Stimulated activated CD4-positive, alpha-beta T cell treated with anti-CD3 and anti-CD28 coated beads, TNF-alpha, amount 100 ng/mL, for 1 hour (primary cell): ENCODE results near the gene LRPPRC.
A peak's percentile ranks its signal among the peaks of the same experiment; 100 is the strongest.
"Not testable (repeated sequence)": the region's sequence is repeated elsewhere in the genome, so short reads cannot be mapped to it uniquely, and the experiment has no call there.

Experiments used
- DNase-seq, 3 donors: peaks; one replicate each; pipeline ENCODE4 v3.0.0-alpha.2; 2020; ENCODE audit warnings: low read depth in 3 of 3, low spot score in 1 of 3

LRPPRC gene

DNA sequence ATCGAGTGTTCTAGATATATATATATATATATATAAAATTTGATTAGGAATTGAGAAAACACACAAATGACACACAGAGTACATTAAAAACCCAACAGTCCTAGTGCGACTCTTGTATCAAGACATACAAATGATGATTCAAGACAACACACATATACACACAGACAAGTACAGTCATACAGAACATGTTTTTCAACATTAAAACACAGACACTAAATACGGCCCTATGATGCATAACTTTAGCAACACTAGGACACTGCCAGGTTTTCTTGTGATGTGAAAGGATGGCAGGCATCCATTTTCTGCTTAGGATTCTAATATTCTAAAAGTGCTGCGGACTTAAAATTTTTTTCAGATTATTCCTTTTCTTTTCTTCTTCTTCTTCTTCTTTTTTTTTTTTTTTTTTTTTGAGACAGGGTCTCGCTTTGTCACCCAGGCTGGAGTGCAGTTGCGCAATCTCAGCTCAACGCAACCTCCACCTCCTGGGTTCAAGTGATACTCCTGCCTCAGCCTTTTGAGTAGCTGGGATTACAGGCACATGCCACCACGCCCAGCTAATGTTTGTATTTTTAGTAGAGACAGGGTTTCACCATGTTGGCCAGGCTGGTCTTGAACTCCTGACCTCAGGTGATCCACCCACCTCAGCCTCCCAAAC lies 84.5 kb downstream of the LRPPRC start:
- DNase-seq, result not testable (repeated sequence)

DNA sequence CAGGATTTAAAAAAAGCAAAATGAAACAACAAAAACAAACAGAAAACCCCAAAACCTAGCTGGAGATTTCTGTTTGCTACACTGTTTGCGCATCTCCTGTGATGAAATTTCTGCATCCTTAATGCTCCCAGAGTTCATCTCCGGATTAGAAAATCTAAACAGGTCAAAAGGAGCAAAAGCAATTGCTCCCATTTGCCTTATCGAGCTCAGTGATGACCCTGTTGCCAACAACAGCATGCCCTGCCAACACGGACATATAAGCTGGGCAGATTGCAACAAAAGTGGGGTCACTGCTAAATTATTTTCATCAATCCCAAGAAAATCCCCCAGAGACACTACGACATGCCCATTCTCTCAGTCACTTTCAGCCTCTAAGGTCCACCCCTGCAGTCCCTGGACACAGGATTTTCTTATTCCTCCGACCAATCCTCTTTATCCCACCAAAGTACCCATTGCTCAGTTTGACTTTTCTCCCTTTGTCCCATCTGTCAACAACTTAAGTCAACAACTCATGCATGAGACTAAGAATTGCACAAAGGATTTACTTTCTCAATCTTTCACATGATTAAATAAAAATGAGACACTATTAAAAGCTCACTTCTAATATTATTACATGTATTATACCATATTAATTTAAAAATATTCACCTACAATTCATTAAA lies 89.2 kb downstream of the LRPPRC start:
- DNase-seq, result no peak

DNA sequence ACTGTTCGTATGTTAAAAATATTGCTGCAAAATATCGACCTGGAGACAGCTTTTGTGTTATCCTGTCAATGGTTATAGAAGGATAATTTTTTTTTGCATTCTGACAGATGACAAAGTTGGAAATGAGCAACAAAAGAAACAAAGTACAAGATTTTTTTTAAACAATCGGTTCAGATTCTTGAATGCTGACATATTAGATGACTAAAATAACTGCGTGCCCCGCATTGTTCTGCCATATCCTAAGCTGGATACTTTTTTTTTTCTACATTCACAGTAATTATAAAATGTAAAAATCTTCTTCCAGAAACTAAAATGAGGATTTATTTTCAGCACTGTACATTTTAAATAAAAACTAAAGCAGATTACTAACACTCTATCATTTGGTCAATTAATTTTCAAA lies 89.9 kb downstream of the LRPPRC start:
- no peak for DNase-seq

DNA sequence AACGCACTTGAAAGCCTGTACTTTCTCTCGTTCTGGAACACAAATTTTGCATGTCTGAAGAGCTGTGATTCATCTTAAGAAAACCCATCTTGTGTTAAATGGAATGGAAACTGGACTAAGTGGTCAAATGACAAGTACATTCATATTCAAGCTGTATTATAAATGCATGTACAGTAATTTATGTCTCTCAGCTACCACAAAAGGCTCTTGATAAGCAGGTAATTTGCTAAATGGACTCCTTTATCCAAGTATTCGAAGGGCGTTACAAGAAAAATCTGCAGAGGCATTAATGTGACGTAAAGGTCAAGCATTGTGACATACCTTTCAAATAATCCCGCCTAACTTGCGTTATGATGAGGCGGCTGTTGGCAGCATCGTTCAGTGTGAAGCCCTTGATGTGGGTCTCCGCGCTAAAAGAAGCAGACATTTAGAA lies 90.4 kb downstream of the LRPPRC start:
- no peak for DNase-seq

DNA sequence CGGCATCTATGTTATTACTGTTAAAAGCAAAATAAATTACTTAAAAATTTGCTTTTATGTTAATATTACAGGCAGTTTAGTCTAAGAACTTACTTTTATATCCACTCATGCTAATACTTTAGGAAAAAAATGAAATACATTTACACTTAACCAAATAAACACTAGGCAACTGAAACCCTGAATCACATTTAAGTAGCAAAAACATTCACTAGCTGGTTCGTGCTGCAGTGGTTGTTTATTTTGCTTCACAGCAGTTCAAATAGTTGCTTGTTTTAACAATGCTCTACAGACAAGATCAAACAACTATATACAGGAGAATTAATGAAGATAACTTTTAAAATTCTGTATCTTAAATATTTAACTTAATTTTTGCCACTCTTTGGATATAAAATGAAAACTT lies 96.2 kb downstream of the LRPPRC start:
- no peak for DNase-seq

DNA sequence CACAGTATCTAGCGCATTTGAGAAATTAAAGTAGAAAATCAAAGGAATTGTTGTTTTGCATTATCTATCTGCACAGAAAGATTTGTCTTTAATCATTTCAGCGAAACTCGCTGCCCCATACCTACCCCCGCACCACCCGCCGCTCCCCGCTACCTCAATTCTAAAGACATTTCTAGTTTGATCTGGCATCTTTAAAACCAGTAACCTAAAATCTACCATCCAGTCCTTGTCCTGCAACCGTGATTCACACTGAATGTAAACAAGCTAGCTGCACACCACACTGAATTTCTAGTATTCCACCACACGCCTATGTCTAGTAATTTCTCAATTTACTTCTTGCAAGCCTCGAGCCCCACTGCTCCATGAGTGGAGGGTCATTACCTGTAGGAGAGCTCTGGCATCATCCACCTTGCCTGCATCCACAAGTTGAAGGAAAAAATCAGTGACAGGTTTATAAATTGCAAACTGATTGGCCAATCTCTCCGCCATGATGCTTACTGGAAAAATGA lies 96.9 kb downstream of the LRPPRC start:
- no peak for DNase-seq

DNA sequence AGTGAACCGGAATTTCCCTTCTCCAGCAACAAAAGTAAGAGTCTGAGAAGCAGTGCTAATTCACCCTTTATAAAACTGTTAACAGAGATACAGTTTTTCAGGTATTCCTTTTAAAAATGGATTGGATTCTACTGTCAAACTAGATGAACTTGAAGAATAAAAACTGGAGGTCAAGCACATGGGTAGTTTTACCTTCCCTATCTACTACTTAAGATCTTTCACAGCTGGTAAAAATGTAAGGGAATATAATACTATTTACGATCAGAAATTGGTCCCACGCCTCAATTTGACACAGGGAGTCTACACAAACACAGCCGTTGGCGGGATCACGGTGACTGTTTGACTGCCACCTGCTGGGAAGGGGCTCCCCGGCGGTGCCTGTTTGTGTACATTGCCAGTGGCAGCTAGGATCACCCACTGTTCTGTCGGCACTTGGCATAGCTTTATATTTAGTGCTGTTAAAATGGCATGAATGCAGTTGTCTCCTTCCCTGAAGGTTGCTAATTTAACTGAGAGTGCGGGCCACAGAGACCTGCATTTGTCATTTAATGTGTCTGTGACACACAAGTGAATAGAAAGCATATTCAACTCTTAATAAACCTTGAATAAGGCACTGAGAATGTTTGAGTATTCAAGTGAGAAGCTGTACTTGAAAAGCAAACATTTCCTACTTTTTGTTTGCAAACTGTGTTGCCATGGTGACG lies 97.5 kb downstream of the LRPPRC start:
- DNase-seq, result no peak

DNA sequence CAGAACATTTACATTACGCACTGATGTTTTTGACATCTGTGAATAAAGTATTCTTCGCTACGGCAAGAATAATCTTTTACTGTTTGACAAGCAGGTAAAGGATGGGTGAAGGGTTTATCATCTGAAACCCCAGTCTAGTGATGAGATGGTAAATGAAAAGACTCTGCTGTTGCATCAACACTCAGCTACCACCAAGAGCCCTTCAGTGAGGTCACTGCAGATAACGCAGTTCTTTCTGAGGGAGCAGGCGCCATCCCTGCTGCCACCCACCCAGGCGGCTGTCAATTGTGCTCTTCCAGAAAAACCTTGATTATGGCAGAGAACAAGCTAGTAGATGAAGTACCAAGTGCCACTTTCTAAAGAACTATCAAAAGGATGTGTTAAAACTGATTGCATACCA lies 98.3 kb downstream of the LRPPRC start:
- no peak for DNase-seq

DNA sequence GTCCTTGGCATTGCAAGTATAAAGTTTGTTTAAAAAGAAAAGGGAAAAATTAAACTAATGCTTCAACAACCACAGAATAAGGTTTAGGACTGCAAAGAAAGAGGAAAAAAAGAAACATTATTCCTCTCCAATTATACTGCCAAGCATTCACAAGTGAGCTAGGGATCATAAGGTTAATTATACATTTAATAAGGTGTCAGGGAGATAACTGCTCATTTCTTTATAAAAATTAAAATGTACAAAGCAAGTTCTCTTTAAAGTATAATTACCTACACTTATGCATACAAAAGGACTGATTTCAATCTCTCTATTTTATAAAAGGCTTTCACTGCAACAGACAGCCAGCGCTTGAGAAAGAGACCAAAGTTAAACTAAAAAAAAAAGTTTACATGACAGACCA lies 98.9 kb downstream of the LRPPRC start:
- DNase-seq, result no peak

DNA sequence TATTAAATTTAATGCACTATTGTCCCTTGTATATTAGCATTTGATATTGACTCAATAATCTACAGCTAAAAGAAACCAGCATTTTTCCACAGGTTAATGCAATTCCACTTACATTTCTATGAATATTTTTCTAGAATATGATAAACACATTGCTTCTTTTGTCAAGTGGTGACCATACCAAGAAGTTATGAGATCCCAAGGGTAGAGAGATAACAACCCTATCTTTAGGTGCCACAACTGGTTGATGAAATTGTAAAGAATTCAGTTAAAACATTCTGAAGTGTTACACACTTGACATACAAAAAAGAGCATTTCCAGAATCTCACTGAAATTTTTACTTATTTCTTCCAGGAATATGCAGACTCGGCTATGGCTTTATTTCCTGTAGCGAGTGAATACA lies 101.0 kb downstream of the LRPPRC start:
- no peak for DNase-seq

DNA sequence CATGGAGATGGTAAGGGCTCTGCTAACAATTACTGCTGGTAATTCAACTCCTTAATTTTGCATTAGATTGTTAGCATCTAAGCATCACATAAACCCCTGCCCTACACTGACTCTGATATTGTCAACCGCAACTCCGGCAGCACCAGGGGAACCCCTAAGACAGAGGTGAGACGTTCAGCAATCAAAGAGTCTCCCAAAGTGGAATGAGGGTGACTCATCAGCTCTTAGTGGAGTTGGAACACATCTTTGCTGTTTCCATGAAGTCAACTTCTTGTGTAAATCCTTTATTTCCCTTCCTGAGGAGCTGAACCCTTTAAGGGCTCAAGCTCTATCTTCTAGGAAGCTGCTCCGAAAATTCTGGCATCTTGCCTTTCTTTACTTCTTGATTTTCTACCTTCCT lies 104.9 kb downstream of the LRPPRC start:
- no peak for DNase-seq

DNA sequence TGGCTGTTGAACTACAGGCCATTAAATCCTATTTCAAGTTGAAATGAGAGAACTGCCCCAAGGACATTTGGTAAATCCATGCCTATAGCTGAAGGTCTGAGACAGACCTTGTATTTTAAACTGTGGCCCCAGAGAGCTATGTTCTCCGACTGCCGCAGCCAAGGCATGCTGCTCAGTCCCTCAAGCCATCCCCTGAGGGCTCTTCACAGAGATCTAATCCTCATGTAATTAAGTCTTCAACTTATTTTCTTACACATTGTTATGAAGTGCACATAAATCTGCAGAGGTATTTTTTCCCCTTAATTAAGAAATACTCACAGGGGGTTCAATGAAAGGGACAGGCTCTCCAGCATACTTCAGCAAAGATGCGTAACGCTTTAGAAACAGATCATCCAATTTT lies 106.4 kb downstream of the LRPPRC start:
- DNase-seq, result no peak

DNA sequence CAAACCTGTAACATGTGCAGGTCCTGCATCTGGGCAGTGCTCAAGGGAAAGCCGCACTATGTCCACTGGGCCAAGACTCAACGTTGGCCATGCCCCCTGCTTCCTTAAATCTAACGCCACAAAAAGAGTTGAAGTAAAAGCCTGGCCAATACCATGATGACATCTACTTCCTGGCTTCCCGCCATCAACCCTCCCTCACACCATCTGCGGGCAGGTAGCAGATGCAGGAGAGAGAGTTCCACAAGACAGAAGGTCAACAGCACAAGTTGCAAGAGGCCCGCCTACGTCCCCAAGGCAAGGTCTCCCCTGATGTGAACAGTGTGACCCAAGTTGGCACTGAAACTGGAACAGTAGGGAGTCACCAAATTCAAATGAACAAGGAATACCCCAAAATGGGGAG lies 108.6 kb downstream of the LRPPRC start:
- no peak for DNase-seq

DNA sequence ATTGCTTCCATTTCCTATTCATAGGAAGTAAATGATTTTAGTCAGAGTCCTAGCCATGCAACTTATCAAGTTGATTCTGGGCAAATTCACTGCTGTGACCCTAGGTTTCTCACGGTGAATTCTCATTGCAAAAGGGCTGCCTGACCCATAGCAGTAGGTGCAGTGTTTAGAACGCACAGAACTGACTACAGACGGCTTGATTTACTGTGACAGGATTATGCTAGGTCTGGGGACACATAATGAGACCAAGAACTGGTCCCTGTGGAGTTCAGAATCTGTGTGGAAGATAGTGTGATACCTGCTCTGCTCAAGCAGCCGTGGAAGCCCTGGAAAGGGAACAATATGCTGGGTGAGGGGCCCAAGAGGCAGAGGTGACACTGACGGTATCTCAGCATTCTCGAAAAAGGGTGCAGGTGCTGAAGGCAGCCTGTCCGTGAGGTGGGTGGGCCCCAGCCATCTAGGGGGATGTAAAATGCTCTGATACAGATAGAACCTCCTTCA lies 110.6 kb downstream of the LRPPRC start:
- no peak for DNase-seq

DNA sequence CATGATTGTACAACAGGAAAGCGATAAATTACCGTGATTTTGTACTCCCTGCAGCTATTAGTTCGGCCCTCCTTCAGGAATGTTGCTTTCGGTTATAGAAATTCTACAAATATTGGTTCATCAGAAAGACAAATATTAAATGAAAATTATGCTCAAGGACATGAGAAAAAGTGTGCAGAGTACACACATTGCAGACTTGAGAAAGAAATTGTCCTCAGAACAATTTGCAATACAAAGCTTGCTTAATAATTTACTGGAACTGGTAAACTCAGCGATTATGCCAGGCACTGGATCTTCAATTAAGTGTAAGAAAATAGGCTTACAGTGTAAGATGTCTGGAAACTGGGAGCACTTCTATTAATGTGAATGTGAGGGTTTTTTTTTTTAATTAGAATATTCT lies 111.1 kb downstream of the LRPPRC start:
- DNase-seq, result no peak

DNA sequence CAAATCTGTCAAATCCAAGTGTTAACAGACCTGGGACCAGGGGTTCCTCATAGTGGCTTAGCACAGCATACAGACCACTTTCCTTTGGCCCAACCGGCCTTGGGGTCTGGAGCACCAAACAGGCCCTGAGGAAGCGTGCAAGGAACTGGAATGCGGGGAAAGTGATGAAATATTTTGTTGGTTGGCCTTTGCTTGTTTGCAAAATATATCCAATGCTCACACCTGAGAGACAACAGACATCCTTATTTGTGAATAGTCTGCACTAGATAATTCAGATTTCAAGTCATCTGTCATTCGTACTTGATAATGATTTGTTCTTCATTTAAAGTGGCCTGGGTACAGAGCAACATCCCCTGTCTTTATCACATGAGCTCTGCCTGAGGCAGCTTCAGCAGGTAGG lies 113.5 kb downstream of the LRPPRC start:
- DNase-seq, result no peak

DNA sequence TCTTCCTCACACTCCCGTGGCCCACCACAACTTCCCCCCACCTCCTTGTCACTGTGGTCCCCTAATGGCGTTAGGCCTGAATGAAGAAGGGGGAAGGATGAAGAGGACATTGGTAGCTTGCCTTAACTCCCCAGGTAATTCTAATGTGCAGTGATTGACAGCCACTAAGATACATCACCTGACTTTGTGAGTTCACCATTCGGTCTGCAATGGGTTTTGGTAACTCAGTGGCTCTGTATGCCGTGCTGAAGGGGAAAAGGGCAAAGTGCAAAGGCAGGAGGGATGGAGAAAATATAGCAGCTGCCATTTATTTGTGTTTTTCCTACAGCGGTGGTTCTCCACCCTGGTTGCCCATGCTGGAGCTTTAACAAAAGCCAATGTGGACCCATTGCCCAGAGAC lies 114.8 kb downstream of the LRPPRC start:
- DNase-seq, result no peak

DNA sequence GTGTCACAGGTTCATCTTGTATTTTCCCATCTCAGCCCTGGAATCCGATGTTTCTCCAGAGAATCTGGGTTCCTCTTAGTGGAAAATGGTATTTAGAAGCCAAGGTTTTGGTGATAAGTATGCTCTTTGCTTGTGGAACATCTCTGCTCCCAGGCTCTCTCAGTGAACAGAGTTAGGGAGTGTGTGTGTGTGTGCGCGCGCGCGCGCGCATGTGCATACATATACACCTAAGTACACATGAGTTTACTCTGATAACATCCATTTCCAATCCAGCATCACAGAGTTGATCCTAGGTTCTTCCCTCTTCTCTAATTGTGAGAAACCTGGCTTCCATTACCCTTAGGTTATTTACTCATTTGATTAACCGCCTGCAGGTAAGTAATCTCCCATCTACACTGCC lies 115.3 kb downstream of the LRPPRC start:
- no peak for DNase-seq

DNA sequence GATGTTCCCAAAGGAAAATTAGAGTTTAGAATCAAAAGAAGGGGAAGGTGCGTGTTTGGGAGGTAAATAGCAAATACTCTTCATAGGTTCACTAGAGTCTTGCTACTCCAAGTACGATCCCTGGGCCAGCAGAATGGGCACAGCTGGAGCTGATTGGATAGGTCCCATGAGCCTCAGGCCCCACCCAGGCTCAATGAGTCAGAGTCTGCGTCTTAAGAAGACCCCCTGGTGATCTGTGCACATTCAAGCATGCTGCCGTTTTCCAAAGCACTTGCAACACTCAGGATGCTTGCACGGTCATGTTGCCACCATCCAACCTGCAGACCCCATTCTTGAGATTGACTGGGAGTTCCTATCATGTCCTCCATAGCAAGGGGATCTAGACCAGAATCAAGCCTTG lies 116.5 kb downstream of the LRPPRC start:
- no peak for DNase-seq

DNA sequence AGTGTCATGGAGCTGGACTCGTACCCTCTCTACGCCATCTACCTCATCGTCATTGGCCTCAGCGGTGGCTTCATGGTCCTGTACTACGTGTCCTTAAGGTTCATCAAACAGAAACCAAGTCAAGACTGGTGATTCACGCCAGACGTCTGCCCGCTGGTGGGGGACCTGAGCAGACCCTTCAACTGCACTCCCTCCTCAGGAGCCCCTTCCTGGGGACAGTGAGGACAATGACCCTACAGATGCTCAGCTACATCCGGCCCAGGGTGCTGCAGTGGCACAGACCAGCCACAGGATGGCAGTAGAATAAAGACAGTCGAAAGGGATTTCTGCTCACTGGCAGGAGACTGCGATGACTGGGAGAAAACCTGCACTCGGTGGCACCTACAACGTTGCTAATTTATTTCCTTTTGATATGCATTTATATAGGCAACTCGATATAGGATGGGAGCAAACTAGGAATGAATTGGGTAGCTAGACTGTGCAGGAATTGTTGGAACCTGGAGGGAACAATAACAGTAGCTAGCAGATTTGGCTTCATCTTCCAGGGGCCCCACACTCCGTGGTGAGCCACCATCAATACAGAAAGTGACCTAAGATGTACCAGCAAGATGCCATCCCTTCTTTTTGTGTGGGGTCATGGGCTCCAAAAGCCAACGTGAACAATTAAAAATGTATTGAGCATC lies 117.9 kb downstream of the LRPPRC start:
- DNase-seq, result peak in 2 of 3 donors; percentile 14 to 52

DNA sequence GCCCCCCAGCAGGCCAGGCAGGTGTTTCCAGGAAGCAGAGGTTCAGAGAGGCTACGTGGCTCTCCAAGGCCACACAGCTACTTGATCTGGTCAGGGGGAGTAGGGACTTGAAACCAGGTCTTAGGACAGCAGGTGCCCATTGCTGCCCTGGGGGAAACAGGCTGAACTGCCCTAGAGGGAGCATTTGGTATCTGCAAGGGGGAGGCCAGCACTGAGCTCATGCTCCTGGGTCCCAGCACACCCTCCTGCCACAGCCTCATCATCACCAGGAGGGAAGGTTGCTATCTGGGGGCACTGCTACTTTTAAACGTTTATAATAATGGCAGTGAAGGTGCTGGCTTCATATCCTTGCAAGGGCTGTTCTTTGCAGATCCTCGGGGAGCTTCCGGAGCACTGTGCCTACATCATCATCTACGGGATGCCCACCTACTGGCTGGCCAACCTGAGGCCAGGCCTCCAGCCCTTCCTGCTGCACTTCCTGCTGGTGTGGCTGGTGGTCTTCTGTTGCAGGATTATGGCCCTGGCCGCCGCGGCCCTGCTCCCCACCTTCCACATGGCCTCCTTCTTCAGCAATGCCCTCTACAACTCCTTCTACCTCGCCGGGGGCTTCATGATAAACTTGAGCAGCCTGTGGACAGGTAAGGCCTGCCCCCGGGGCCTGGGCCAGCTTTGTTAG lies 120.9 kb downstream of the LRPPRC start:
- DNase-seq, result no peak
